H1 (cell line): Measurements from ENCODE around the gene LRRN1.

Source experiments
- ASH2L ChIP-seq: fragments of 200-600, 300-600 bp; sonication (generic); IDR thresholded peaks from one replicate; pipeline ENCODE4 v1.7.1; 2017; ENCODE audit warnings: low read length
- BCL11A ChIP-seq, 2 experiments: IDR thresholded peaks; one replicate each; pipeline ENCODE4 v1.6.1; 2011; ENCODE audit warnings: low read depth in 2 of 2, low read length in 2 of 2, mild to moderate bottlenecking in 2 of 2
- CTBP2 ChIP-seq: IDR thresholded peaks from 2 replicates; pipeline ENCODE4 v1.7.0; 2011; ENCODE audit warnings: borderline replicate concordance, mild to moderate bottlenecking, moderate library complexity, mixed read lengths, low read length; ENCODE audit not compliant: insufficient read depth, insufficient read length
- EZH2 ChIP-seq: fragments of 200-600 bp; sonication (generic); IDR thresholded peaks from 2 replicates; pipeline ENCODE4 v1.7.1; 2012; ENCODE audit warnings: low read depth, mild to moderate bottlenecking, moderate library complexity, low read length, inconsistent platforms; ENCODE audit not compliant: severe bottlenecking
- HDAC6 ChIP-seq: IDR thresholded peaks from one replicate; pipeline ENCODE4 v1.7.1; 2012; ENCODE audit warnings: low read depth, mild to moderate bottlenecking, inconsistent platforms, low read length, moderate library complexity
- POLR2A ChIP-seq, 2 experiments: IDR thresholded peaks; 1 replicate in 1 of 2; 2 replicates in 1 of 2; pipeline ENCODE4 v1.6.1; 2011; ENCODE audit warnings: low read depth in 2 of 2, low read length in 2 of 2, mild to moderate bottlenecking in 2 of 2; ENCODE audit errors: control extremely low read depth in 1 of 2
- SP1 ChIP-seq: IDR thresholded peaks from 2 replicates; pipeline ENCODE4 v1.6.1; 2011; ENCODE audit warnings: low read depth, low read length
- SUZ12 ChIP-seq: fragments of 200-600 bp; sonication (generic); IDR thresholded peaks from 2 replicates; pipeline ENCODE4 v1.6.1; 2012; ENCODE audit warnings: mild to moderate bottlenecking, inconsistent platforms, low read length, moderate library complexity, mixed read lengths
- TBP ChIP-seq: IDR thresholded peaks from 2 replicates; pipeline ENCODE4 v1.6.1; 2011; ENCODE audit warnings: low read depth, low read length, improper control_type of control experiment
- TF ChIP-seq, protein P1 (sequence below), 3 experiments: IDR thresholded peaks; 1 replicate in 2 of 3; 2 replicates in 1 of 3; pipeline versions ENCODE4 v1.5.1 to v1.6.1; 2011; ENCODE audit warnings: low read length in 3 of 3, mild to moderate bottlenecking in 3 of 3, inconsistent platforms in 2 of 3, low read depth in 1 of 3, moderate library complexity in 1 of 3; ENCODE audit not compliant: insufficient read depth in 1 of 3; ENCODE audit errors: control extremely low read depth in 1 of 3

DNA sequence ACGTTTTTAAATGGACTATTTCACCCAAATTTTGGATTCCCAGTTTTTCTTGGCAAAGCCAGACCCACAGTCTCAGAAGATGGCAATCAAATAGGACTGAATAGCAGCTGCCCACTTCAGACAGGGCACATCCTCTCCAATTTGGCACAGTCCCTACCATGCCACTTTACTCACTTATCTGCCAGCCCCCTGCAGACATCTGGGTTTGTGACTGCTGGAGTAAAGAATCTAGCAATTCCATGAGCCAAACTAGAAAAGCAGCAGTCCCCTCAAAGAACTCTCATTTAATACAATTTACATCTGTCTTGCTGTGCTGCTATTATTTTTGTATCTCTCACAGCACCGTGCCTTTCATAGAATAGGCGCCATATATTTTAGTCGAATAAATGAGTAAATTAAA, 16.0 kb upstream of the LRRN1 start:
- TF ChIP-seq, protein P1, sequence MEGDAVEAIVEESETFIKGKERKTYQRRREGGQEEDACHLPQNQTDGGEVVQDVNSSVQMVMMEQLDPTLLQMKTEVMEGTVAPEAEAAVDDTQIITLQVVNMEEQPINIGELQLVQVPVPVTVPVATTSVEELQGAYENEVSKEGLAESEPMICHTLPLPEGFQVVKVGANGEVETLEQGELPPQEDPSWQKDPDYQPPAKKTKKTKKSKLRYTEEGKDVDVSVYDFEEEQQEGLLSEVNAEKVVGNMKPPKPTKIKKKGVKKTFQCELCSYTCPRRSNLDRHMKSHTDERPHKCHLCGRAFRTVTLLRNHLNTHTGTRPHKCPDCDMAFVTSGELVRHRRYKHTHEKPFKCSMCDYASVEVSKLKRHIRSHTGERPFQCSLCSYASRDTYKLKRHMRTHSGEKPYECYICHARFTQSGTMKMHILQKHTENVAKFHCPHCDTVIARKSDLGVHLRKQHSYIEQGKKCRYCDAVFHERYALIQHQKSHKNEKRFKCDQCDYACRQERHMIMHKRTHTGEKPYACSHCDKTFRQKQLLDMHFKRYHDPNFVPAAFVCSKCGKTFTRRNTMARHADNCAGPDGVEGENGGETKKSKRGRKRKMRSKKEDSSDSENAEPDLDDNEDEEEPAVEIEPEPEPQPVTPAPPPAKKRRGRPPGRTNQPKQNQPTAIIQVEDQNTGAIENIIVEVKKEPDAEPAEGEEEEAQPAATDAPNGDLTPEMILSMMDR (IDR thresholded peaks at IDR 0.05; ENCODE audit: control extremely low read depth in 1 of 3, insufficient read depth in 1 of 3, low read depth in 1 of 3, low read length in 3 of 3) = no peak
- TF ChIP-seq POLR2A (IDR thresholded peaks at IDR 0.05; ENCODE audit: control extremely low read depth in 1 of 2, low read depth in 2 of 2, low read length in 2 of 2) (no peak), BCL11A (IDR thresholded peaks at IDR 0.05; ENCODE audit: low read depth in 2 of 2, low read length in 2 of 2) (no peak), EZH2 (no peak), CTBP2 (no peak), SUZ12 (no peak), SP1 (no peak), ASH2L (no peak), TBP (no peak), HDAC6 (no peak)
